Progenitor cell of endocrine pancreas (in vitro differentiated cells): ENCODE measurements around the gene SLC16A12. TPM values are rescaled to one million over a fixed set of nuclear protein-coding genes. Genes with fewer than 3 reads are reported as not detected.

Experiments used
- DNase-seq: peaks from one replicate; pipeline ENCODE4 v3.0.0; 2021; ENCODE audit warnings: low spot score; ENCODE audit not compliant: unreplicated experiment
- H3K27ac Mint-ChIP-seq: 2 replicates; pipeline ENCODE4 v1.8.0; 2021; ENCODE audit warnings: mild to moderate bottlenecking, moderate library complexity, mixed read lengths
- H3K27me3 Mint-ChIP-seq: 2 replicates; pipeline ENCODE4 v1.8.0; 2021; ENCODE audit warnings: mixed read lengths
- H3K36me3 Mint-ChIP-seq: 2 replicates; pipeline ENCODE4 v1.8.0; 2022; ENCODE audit warnings: mixed read lengths; ENCODE audit not compliant: insufficient read depth
- H3K4me1 Mint-ChIP-seq: 2 replicates; pipeline ENCODE4 v1.8.0; 2021; ENCODE audit warnings: low read depth, mixed read lengths
- H3K4me3 Mint-ChIP-seq: 2 replicates; pipeline ENCODE4 v1.8.0; 2021; ENCODE audit warnings: low read depth, mild to moderate bottlenecking, moderate library complexity, mixed read lengths
- H3K9me3 Mint-ChIP-seq: 2 replicates; pipeline ENCODE4 v1.8.0; 2021; ENCODE audit warnings: low read depth, mixed read lengths
- total RNA-seq: library from RNA; stranded (reverse); gene quantifications from 2 replicates; pipeline ENCODE4 v1.2.1, GENCODE V29; 2021
- TF ChIP-seq, protein P1 (sequence below): fragments of 200-600 bp; sonication (generic); IDR thresholded peaks from one replicate; pipeline ENCODE4 v1.5.0; 2021; ENCODE audit warnings: antibody characterized with exemption, mild to moderate bottlenecking; ENCODE audit not compliant: unreplicated experiment

The SLC16A12 gene
- total RNA-seq, 1 donor from 2014 or later: 16.1 TPM

DNA sequence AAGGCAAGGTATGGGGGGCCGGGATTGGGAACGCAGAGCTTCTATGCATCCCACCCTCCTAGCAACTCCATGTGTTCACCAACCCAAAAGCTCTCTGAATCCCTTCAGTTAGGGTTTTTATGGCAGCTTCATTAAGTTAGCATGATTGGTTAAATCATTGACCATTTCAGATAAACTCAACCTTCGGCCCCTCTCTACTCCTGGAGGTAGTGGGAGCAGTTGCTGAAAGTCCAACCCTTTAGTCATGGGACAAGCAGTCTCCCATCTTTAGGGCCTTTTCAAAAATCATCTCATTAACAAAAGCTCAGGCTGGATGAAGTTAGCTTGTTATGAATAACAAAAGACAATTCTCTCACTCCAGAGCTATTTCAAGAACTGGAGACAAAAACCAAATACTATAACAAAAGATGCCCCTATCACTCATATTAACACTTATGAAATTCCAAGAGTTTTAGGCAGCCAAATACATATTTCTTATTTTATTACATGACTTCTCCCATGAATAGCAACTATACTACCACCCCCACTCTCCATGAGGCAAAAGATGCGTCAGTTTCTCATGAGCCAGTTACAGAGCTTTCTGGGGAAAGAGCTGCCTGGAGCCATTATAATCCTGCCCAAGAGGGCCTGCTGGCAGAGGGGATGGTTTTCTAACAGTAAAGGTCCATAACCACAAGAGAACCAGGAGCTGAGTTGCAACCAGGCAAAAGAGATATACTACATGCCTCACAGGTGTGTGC lies 44.6 kb downstream of the SLC16A12 start:
- H3K36me3 Mint-ChIP-seq: peaks cover 3% of the 10 kb centered on the region
- H3K4me1 Mint-ChIP-seq: peaks cover 22% of the 10 kb centered on the region
- DNase-seq: no peak
- peak overlapping the region; percentile 49 for H3K27ac Mint-ChIP-seq
- TF ChIP-seq, protein P1, sequence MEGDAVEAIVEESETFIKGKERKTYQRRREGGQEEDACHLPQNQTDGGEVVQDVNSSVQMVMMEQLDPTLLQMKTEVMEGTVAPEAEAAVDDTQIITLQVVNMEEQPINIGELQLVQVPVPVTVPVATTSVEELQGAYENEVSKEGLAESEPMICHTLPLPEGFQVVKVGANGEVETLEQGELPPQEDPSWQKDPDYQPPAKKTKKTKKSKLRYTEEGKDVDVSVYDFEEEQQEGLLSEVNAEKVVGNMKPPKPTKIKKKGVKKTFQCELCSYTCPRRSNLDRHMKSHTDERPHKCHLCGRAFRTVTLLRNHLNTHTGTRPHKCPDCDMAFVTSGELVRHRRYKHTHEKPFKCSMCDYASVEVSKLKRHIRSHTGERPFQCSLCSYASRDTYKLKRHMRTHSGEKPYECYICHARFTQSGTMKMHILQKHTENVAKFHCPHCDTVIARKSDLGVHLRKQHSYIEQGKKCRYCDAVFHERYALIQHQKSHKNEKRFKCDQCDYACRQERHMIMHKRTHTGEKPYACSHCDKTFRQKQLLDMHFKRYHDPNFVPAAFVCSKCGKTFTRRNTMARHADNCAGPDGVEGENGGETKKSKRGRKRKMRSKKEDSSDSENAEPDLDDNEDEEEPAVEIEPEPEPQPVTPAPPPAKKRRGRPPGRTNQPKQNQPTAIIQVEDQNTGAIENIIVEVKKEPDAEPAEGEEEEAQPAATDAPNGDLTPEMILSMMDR: no peak
- no peaks in the 10 kb centered on the region for H3K9me3 Mint-ChIP-seq
- no peaks in the 10 kb centered on the region for H3K27me3 Mint-ChIP-seq
- H3K4me3 Mint-ChIP-seq: no peak overlapping the region

DNA sequence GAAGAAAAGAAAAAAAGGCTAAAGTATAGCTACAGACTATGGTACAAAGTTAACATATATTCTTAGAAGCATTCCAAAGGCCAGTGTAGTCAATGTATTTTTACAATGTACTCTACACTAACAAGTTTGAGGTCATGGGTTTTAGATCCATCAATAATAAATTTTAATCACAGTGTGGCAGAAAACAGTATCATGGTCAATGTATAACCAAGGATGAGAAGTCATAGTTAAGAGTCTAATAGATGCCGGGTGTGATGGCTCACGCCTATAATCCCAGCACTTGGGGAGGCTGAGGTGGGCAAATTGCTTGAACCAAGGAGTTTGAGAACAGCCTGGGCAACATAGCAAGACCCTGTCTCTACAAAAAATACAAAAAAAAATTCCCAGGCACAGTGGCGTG lies 53.1 kb downstream of the SLC16A12 start:
- peaks cover 16% of the 10 kb centered on the region for H3K4me1 Mint-ChIP-seq

DNA sequence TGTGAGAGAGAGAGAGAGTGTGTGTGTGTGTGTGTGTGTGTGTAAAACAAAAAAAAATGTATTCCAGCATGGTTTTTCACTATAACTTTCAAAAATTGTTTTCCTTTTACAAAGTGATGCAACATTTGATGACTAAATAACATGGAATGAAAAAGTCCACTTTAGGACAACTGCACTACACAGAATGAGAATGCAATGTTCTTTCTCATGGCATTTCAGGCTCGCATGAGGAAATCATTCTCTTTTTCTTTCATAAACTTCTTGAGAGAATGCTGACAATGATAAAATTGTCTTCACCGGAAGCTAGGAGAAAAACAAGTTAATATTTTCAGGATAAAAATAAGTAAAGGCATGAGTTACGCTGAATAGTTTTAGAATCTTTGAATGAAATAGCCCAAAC lies 53.7 kb downstream of the SLC16A12 start:
- no peak for DNase-seq
- Mint-ChIP-seq H3K36me3 (peaks cover 2% of the 10 kb centered on the region), H3K4me3 (no peak overlapping the region), H3K27ac (no peak overlapping the region), H3K9me3 (no peaks in the 10 kb centered on the region), H3K4me1 (peaks cover 18% of the 10 kb centered on the region), H3K27me3 (no peaks in the 10 kb centered on the region)
- TF ChIP-seq, protein P1: no peak

More for the DNA sequence above, 53.1 kb downstream of the SLC16A12 start:
- Mint-ChIP-seq H3K36me3 (no peaks in the 10 kb centered on the region), H3K27me3 (no peaks in the 10 kb centered on the region), H3K27ac (no peak overlapping the region), H3K9me3 (no peaks in the 10 kb centered on the region), H3K4me3 (no peak overlapping the region)
- DNase-seq: no peak
- TF ChIP-seq, protein P1: no peak

DNA sequence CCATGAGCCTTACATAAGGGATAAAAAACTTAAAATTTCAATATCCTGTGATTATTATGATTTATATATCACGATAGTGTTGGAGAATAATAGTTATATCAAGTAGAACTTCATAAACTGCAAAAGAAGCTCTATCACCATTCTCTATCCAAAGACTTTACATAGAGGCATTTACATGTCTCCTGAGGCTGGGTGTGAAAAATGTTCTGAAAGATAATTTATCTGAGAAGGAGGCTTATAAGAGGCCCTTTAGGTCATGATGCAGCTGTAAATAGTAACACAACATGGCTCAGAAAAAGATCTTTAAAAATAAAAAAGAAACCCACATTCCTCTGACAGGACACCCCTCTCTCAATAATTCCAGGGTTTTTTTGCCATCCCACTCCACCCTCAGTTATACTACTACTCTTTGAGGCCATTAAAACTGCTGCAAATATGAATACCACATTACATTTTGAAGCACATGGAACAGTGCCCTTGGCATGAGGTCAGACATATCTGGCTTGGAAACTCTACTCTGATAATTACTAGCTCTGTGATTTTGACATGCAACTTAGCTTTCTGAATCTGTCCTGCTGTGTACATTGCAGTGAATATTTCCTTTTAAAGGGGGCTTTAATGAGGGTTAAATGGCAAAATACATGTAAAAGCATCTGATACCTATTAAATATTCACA lies 55.5 kb downstream of the SLC16A12 start:
- H3K36me3 Mint-ChIP-seq: peaks cover 3% of the 10 kb centered on the region
- TF ChIP-seq, protein P1: no peak
- H3K4me1 Mint-ChIP-seq: peaks cover 33% of the 10 kb centered on the region

DNA sequence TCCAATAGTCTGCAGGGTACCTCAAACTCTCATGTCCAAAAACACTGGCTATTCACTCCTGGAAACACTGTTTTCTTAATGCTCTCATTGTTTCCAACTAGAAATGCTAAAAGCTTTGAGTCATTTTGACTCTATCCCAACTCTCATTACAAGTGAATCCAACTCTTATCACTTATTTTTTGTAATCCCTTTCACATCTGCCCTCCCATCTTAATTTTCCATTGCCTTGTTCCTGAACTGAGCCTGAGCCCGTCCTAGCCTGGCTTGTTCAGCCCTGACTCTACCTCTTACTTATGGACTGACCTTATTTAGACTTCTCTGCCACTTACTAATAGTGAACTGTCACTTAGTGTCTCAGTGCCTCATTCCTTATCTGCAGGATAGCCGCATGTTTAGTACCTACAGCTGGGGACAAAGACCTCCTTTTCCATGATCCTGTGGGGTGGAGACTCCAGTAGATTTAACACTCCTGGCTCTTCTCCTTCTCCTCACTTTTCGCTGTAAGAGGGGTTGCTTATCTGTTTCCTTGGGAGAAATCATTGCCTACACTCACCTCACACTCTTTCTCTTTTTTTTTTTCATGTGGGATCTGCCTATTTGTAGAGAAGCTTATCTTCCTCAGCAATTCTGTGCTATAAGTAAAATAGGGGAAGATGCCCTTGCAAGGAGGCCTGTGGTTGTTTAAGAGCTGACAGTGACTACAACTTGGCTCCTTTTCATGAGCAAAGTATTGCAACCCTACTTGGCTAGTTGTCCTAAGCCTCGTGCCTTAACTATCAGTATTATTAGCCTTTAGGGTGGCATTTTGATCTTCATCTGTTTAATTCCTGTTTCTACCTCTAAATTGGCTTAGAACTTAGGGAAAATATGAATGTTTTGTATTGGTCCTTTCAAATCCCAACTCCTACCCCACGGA lies 56.4 kb downstream of the SLC16A12 start:
- H3K4me1 Mint-ChIP-seq: peaks cover 41% of the 10 kb centered on the region
- H3K4me3 Mint-ChIP-seq: no peak overlapping the region
- DNase-seq: no peak
- no peaks in the 10 kb centered on the region for H3K27me3 Mint-ChIP-seq
- H3K9me3 Mint-ChIP-seq: no peaks in the 10 kb centered on the region
- peak overlapping the region; percentile 20 for H3K27ac Mint-ChIP-seq
- TF ChIP-seq, protein P1: no peak
- H3K36me3 Mint-ChIP-seq: peaks cover 3% of the 10 kb centered on the region

More for the DNA sequence above, 55.5 kb downstream of the SLC16A12 start:
- Mint-ChIP-seq H3K9me3 (no peaks in the 10 kb centered on the region), H3K27ac (no peak overlapping the region), H3K27me3 (no peaks in the 10 kb centered on the region), H3K4me3 (no peak overlapping the region)
- no peak for DNase-seq
